Erythroblast (primary cell): ENCODE results near the gene UBA1.

ENCODE experiments used
- GATA1 ChIP-seq: IDR thresholded peaks from 2 replicates; pipeline ENCODE4 v1.6.1; 2011; ENCODE audit warnings: low read depth, mild to moderate bottlenecking, control low read depth, low read length, moderate library complexity
- POLR2A ChIP-seq: IDR thresholded peaks from 2 replicates; pipeline ENCODE4 v1.6.1; 2011; ENCODE audit warnings: mild to moderate bottlenecking, low read length

DNA sequence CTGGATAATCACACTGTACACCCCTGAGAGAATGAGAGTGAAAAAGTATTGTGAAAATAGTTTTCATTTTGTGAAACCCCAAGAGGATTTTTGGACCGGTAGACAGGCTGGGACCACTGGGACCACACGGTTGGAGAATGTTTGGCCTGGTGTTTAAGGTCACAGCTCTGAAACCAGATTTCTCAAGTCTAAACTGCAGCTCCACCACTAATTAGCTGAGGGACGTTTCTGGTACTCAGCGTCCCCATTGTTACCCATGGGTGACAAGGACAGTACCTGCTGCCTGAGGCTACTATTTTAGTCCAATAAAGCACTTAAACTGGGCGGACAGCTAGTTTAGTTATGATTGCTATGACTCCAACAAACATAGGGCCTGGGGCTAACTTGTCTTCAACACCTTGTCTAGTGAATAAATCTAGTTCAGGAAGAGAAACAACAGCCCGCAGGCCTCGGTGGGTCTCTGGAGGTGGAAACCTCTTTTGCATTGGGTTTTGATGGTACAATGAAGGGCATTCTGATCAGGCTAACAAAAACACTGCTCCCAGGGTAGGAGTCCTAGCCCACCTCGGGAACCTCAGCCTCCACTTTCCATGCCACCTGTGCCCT lies 38.7 kb downstream of the UBA1 start:
- TF ChIP-seq POLR2A (no peak), GATA1 (no peak)
